Mucosa of stomach (tissue), 1 donor: ENCODE results near the gene OTOS.

Experiments used
- H3K27me3 ChIP-seq: one replicate; pipeline ENCODE4 v1.7.0; 2013; ENCODE audit warnings: mild to moderate bottlenecking, low read length; ENCODE audit not compliant: control insufficient read depth, insufficient read depth
- H3K36me3 ChIP-seq: one replicate; pipeline ENCODE4 v1.7.0; 2013; ENCODE audit warnings: low read length; ENCODE audit not compliant: control insufficient read depth, insufficient read depth
- H3K4me1 ChIP-seq: one replicate; pipeline ENCODE4 v1.7.0; 2013; ENCODE audit warnings: mild to moderate bottlenecking, low read length; ENCODE audit not compliant: control insufficient read depth, insufficient read depth
- H3K4me3 ChIP-seq: one replicate; pipeline ENCODE4 v1.7.0; 2013; ENCODE audit warnings: low read length
- H3K9ac ChIP-seq: one replicate; pipeline ENCODE4 v1.7.0; 2013; ENCODE audit warnings: mild to moderate bottlenecking, low read length, moderate library complexity
- H3K9me3 ChIP-seq: one replicate; pipeline ENCODE4 v1.7.0; 2013; ENCODE audit warnings: mild to moderate bottlenecking, low read length, moderate library complexity; ENCODE audit not compliant: control insufficient read depth
- donor health status: Pancreatic carcinoma.

OTOS gene

GRCh38 chr2:240137596-240138253 lies 2.7 kb downstream of the OTOS start:
- no peaks in the 10 kb centered on the region for H3K36me3 ChIP-seq
- H3K9ac ChIP-seq = no peak overlapping the region
- no peaks in the 10 kb centered on the region for H3K9me3 ChIP-seq
- H3K4me1 ChIP-seq = peaks cover 12% of the 10 kb centered on the region
- H3K4me3 ChIP-seq = no peak overlapping the region
- peaks cover 5% of the 10 kb centered on the region for H3K27me3 ChIP-seq

GRCh38 chr2:240136671-240137292 lies 3.7 kb downstream of the OTOS start:
- Histone ChIP-seq H3K9ac (peak overlapping the region; percentile 95), H3K4me1 (peaks cover 12% of the 10 kb centered on the region), H3K4me3 (peak overlapping the region; percentile 97), H3K27me3 (peaks cover 5% of the 10 kb centered on the region), H3K36me3 (no peaks in the 10 kb centered on the region), H3K9me3 (no peaks in the 10 kb centered on the region)

DNA sequence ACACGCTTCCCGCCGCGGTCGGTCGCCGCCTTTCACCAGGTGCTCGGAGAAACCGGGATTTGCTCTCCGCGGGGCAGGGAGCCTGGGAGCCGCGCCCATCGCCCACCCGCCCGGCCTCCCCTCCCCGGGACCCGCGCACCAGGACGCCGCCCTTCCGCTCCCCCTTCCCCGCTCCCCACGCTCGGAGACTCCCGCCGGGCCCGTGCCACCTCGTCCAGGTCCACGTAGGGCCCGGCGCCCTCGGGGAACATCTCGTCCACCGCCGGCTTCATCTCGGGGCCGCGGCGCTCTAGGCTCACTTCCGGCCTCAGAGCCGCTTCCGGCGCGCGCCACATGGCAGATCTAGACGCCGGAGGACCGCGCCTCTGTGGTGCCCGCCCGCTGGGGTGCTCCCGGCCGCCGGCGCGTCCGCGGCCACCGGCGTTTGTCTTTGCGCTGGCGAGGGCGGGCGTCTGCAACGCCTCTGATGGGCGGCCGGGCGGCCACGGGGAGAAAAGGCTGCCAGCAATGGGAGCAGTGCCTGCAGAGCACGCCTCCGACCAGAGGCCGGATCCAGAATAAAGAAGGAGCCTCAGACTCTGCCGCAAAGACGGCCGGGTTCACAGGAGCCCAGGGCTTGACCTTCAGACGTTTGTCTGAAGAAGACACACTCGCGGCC lies 4.3 kb downstream of the OTOS start, which contains the start of gene COPS9:
TSS of gene COPS9 (minus strand) at position 293 of the 658 bp plus-strand sequence. CDS start at position 272, 21 bp downstream.
- Histone ChIP-seq H3K36me3 (peaks cover 4% of the 10 kb centered on the region), H3K9ac (peak within 1 kb of the TSS; percentile 95), H3K27me3 (peaks cover 4% of the 10 kb centered on the region), H3K4me3 (peak within 1 kb of the TSS; percentile 97), H3K4me1 (peaks cover 12% of the 10 kb centered on the region), H3K9me3 (no peaks in the 10 kb centered on the region)

DNA sequence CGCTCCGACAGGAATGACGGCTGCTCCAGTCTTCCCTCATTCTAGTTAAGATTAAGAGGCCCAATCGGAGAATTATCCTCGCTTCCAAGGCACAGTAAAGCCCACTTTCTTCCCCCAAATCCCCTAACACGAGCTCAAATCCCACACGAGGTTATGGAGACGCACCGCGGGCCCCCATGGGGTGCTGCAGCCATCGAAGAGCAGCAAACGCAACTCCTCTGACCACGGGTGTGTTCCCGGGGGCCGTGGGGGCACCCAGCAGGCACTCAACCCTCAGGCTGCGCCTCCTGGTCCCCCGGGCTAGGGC lies 4.8 kb downstream of the OTOS start:
- Histone ChIP-seq H3K4me3 (peak overlapping the region; percentile 97), H3K27me3 (no peaks in the 10 kb centered on the region), H3K36me3 (peaks cover 4% of the 10 kb centered on the region), H3K4me1 (peaks cover 12% of the 10 kb centered on the region), H3K9ac (peak overlapping the region; percentile 95), H3K9me3 (no peaks in the 10 kb centered on the region)

GRCh38 chr2:240134956-240135520 lies 5.4 kb downstream of the OTOS start:
- Histone ChIP-seq H3K36me3 (peaks cover 4% of the 10 kb centered on the region), H3K27me3 (no peaks in the 10 kb centered on the region), H3K9ac (peak overlapping the region; percentile 95), H3K9me3 (no peaks in the 10 kb centered on the region), H3K4me3 (peak overlapping the region; percentile 97), H3K4me1 (peaks cover 12% of the 10 kb centered on the region)

DNA sequence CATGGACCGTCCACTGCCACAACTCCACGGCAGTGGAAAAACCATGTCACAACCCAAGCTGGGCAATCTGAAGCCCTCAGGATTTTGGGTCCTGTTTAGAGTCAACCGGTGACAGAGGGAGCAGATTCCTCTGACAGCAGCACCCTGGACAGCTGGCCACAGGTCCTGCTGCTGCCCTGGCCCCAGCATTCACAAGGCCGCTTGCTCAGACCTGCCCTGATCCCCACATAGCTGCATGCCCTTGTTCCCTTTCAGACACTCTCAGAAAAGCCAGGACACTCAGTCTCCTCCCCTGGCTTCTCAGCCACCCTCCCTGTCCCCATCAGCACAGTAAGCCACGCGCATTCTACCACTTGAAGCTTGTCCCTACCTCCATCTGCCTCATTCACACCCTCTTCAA lies 6.0 kb downstream of the OTOS start:
- Histone ChIP-seq H3K4me3 (no peak overlapping the region), H3K4me1 (peaks cover 12% of the 10 kb centered on the region), H3K9me3 (no peaks in the 10 kb centered on the region), H3K9ac (peak overlapping the region; percentile 95), H3K27me3 (no peaks in the 10 kb centered on the region), H3K36me3 (peaks cover 4% of the 10 kb centered on the region)

- no peaks in the 10 kb centered on the region for H3K27me3 ChIP-seq
- no peak overlapping the region for H3K9ac ChIP-seq
- no peaks in the 10 kb centered on the region for H3K9me3 ChIP-seq
- H3K36me3 ChIP-seq = peaks cover 4% of the 10 kb centered on the region
- H3K4me1 ChIP-seq = peaks cover 12% of the 10 kb centered on the region
- H3K4me3 ChIP-seq = no peak overlapping the region
These were observed 7.1 kb downstream of the OTOS start for GRCh38 chr2:240133401-240133800.

DNA sequence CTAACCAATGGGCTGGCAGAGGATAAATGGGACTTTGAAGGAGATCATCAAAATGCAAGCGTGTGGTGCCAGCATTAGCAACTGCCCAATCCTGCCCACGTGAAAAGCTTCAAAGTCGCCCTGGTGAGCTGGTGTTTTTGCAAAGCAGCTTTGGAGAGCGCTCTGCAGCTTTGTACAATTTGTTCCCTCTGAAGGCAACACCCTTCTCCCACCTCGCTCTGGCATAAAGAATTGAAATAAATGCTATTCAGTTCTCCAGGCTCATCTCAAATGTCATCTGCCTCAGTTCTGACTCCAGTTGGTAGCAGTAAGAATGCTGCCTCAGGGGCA lies 7.8 kb downstream of the OTOS start:
- Histone ChIP-seq H3K9me3 (no peaks in the 10 kb centered on the region), H3K4me3 (no peak overlapping the region), H3K4me1 (peaks cover 12% of the 10 kb centered on the region), H3K36me3 (peaks cover 4% of the 10 kb centered on the region), H3K27me3 (no peaks in the 10 kb centered on the region), H3K9ac (no peak overlapping the region)

DNA sequence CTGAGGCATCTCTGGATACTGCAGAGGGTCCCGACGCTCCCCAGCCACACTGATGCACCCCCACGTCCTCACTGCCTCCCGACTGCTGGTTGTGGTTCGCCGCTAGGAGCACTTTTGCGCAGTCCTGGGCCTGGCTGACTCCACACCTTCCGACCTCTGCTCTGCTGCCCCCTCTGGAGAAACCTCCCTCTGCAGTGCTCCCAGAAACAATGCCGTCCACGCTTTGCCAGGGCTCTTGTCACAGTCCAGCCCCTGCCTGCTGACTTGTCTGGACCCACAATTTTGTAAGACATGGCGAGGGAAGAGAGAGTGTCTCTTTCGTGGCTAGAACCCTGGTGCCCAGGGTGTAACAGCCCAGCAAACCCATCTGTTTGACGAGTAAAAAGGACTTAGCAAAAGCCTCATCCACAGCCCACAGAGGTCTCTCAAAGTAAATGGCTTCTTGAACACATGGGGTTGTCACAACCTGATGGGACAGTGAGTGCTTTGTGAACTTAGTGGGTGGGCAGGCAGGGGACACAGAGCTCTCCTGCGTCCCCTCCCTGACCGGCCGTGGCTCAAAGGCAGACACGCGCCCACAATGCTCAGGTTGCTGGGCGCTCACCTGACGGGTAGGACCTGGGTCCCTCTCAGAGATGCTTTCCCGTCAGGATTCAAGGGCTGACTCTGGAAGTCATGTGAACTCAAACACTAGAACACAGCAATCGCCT lies 8.4 kb downstream of the OTOS start:
- Histone ChIP-seq H3K27me3 (no peaks in the 10 kb centered on the region), H3K4me1 (peaks cover 12% of the 10 kb centered on the region), H3K36me3 (peaks cover 4% of the 10 kb centered on the region), H3K4me3 (no peak overlapping the region), H3K9me3 (no peaks in the 10 kb centered on the region), H3K9ac (no peak overlapping the region)

DNA sequence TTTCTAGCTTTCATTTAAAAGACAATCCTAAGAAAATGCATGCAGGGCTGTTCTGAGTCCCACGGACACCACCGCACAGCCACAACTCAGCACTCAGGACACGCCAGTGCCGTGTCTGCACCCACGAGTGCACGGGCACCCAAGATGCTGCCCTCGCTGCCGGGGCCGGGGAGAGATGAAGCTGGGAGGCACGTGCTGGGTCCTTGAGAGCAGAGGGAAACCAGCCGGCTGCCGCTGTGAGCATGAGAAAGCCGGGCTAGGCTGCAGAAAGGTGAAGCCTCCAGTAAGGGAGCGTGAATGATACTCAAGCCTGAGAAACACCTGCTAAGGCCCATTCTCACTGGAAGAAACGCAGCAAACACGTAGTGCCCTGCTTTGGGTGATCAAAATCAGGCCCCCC lies 9.2 kb downstream of the OTOS start:
- no peak overlapping the region for H3K9ac ChIP-seq
- peaks cover 4% of the 10 kb centered on the region for H3K36me3 ChIP-seq
- H3K27me3 ChIP-seq = no peaks in the 10 kb centered on the region
- H3K4me3 ChIP-seq = no peak overlapping the region
- no peaks in the 10 kb centered on the region for H3K9me3 ChIP-seq
- peaks cover 12% of the 10 kb centered on the region for H3K4me1 ChIP-seq

DNA sequence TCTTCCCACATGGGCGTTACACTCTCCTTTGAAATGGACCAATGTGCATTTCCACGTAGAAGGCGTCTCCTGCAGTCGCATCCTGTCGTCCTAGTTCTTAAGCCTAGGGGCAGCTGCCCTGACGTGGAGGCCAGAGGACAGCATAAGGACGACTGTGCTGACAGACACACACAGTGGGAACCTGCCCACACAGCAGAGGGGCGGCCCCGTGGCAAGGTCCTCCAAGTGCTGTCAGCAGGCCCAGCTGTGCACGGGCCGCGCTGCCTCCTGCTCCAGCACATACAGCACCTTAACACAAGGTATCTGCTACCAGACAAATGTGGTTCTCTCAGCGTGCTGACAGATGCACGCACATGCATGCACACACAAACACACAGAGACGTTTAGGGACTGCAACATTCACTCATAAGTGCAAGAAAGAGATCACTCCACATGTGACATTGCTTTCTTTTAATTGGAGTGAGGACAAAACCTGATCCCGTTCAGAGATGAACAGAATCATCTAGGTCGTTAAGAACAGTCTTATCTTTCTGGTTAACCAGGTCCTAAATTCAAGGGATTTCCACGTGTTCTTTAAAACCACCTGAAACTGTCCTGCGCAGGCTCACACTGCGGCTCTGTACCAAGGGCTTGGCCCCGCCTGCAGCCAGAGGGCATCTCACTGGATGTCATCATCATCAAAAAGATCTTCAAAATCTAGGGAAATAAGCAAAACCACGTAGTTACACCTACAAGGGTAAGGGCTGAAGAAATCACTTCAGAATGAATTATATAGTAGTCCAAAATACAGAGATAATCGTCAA lies 9.9 kb downstream of the OTOS start:
- H3K27me3 ChIP-seq = no peaks in the 10 kb centered on the region

More for the DNA sequence above, 9.9 kb downstream of the OTOS start:
- H3K36me3 ChIP-seq = peaks cover 4% of the 10 kb centered on the region
- peaks cover 12% of the 10 kb centered on the region for H3K4me1 ChIP-seq
- H3K9me3 ChIP-seq = no peaks in the 10 kb centered on the region
- H3K9ac ChIP-seq = no peak overlapping the region
- H3K4me3 ChIP-seq = no peak overlapping the region
